Measurements from ENCODE around the gene GSTM5.

The GSTM5 gene

GRCh38 chr1:109754738-109755137, 42.7 kb downstream of the GSTM5 start:
- TF ChIP-seq TAF1 (IDR thresholded peaks at IDR 0.05; ENCODE audit: low read depth) (no peak), EGR1 (IDR thresholded peaks at IDR 0.05) (no peak), CREB1 (IDR thresholded peaks at IDR 0.05; ENCODE audit: low read depth) (no peak), CEBPB (IDR thresholded peaks at IDR 0.05) (no peak), EP300 (IDR thresholded peaks at IDR 0.05; ENCODE audit: borderline replicate concordance) (no peak), REST (IDR thresholded peaks at IDR 0.05; ENCODE audit: low read depth) (no peak), USF1 (IDR thresholded peaks at IDR 0.05) (no peak)

GRCh38 chr1:109756848-109757521, 44.9 kb downstream of the GSTM5 start:
- TF ChIP-seq EP300 (IDR thresholded peaks at IDR 0.05; ENCODE audit: borderline replicate concordance) (no peak), TAF1 (IDR thresholded peaks at IDR 0.05; ENCODE audit: low read depth) (no peak)

GRCh38 chr1:109757936-109758786, 46.1 kb downstream of the GSTM5 start:
- TF ChIP-seq NFIC (IDR thresholded peaks at IDR 0.05) (no peak), EGR1 (IDR thresholded peaks at IDR 0.05) (no peak), ZBTB7A (IDR thresholded peaks at IDR 0.05; ENCODE audit: low read depth) (no peak), CEBPB (IDR thresholded peaks at IDR 0.05) (no peak), REST (IDR thresholded peaks at IDR 0.05; ENCODE audit: low read depth) (no peak), TCF12 (IDR thresholded peaks at IDR 0.05; ENCODE audit: low read depth) (no peak), TEAD4 (IDR thresholded peaks at IDR 0.05) (no peak), CREB1 (IDR thresholded peaks at IDR 0.05; ENCODE audit: low read depth) (no peak), USF1 (IDR thresholded peaks at IDR 0.05) (no peak), RAD21 (IDR thresholded peaks at IDR 0.05; ENCODE audit: low read depth) (no peak), YY1 (IDR thresholded peaks at IDR 0.05; ENCODE audit: low read depth) (no peak), MAX (IDR thresholded peaks at IDR 0.05) (no peak), FOXM1 (IDR thresholded peaks at IDR 0.05; ENCODE audit: borderline replicate concordance, low read depth) (no peak), EP300 (IDR thresholded peaks at IDR 0.05; ENCODE audit: borderline replicate concordance) (no peak), TAF1 (IDR thresholded peaks at IDR 0.05; ENCODE audit: low read depth) (no peak)

GRCh38 chr1:109759513-109760334, 47.7 kb downstream of the GSTM5 start:
- TF ChIP-seq FOXM1 (IDR thresholded peaks at IDR 0.05; ENCODE audit: borderline replicate concordance, low read depth) (no peak), USF1 (IDR thresholded peaks at IDR 0.05) (no peak), REST (IDR thresholded peaks at IDR 0.05; ENCODE audit: low read depth) (no peak), NFIC (IDR thresholded peaks at IDR 0.05) (no peak), CREB1 (IDR thresholded peaks at IDR 0.05; ENCODE audit: low read depth) (no peak), YY1 (IDR thresholded peaks at IDR 0.05; ENCODE audit: low read depth) (no peak), EP300 (IDR thresholded peaks at IDR 0.05; ENCODE audit: borderline replicate concordance) (no peak), RAD21 (IDR thresholded peaks at IDR 0.05; ENCODE audit: low read depth) (no peak)

All from Ishikawa (cell line).